Vagina (tissue), 2 donors: ENCODE results near the gene DIP2A. TPM values are rescaled to one million over a fixed set of nuclear protein-coding genes. Genes with fewer than 3 reads are reported as not detected.

Source experiments
- DNase-seq, 2 donors: peaks; one replicate each; pipeline ENCODE4 v3.0.0-alpha.2; 2017; ENCODE audit errors: extremely low spot score in 2 of 2
- H3K27ac ChIP-seq: fragments of 200-600 bp; sonication (generic); one replicate; pipeline ENCODE4 v1.5.1; 2019
- H3K27me3 ChIP-seq: fragments of 200-600 bp; sonication (generic); one replicate; pipeline ENCODE4 v1.5.1; 2019
- H3K36me3 ChIP-seq, 2 donors: fragments of 200-600 bp; sonication (generic); one replicate each; pipeline ENCODE4 v1.5.1; 2017 to 2019
- H3K4me1 ChIP-seq: fragments of 200-600 bp; sonication (generic); one replicate; pipeline ENCODE4 v1.5.1; 2019
- H3K4me3 ChIP-seq, 2 donors: fragments of 200-600 bp; sonication (generic); 1 replicate in 1 of 2; 2 replicates in 1 of 2; pipeline ENCODE4 v1.5.1; 2016 to 2019
- H3K9me3 ChIP-seq: fragments of 200-600 bp; sonication (generic); one replicate; pipeline ENCODE4 v1.5.1; 2019
- POLR2A ChIP-seq, 2 donors: fragments of 450-650 bp; IDR thresholded peaks; one replicate each; pipeline ENCODE4 v1.6.1; 2017; ENCODE audit warnings: antibody characterized with exemption in 2 of 2, mild to moderate bottlenecking in 2 of 2, moderate library complexity in 2 of 2
- POLR2AphosphoS5 ChIP-seq, 2 donors: sonication (generic); formaldehyde crosslinking; IDR thresholded peaks; one replicate each; pipeline ENCODE4 v1.9.0; 2017; ENCODE audit warnings: antibody characterized with exemption in 2 of 2, mild to moderate bottlenecking in 2 of 2, low read depth in 1 of 2; ENCODE audit not compliant: insufficient read depth in 1 of 2
- intact Hi-C: fragments of 100-400 bp; cut with DNase I; formaldehyde crosslinking; loops from one replicate; pipeline ENCODE4 v1.15.1; 2023
- total RNA-seq: library from RNA; depleted of rRNA; stranded (reverse); fragments of >200 nt; gene quantifications from one replicate; pipeline ENCODE4 v1.2.3, GENCODE V29; 2016
- TF ChIP-seq, protein P1 (sequence below), 3 experiments: fragments of 450-650 bp in 2 of 3; fragments of 200-600 bp in 1 of 3; sonication (generic) in 1 of 3; IDR thresholded peaks; one replicate each; pipeline ENCODE4 v1.5.1; 2017 to 2019; ENCODE audit warnings: antibody characterized with exemption in 3 of 3, mild to moderate bottlenecking in 2 of 3, moderate library complexity in 2 of 3

Gene DIP2A
- total RNA-seq, 1 donor from 2014 or later, result 46.2 TPM

DNA sequence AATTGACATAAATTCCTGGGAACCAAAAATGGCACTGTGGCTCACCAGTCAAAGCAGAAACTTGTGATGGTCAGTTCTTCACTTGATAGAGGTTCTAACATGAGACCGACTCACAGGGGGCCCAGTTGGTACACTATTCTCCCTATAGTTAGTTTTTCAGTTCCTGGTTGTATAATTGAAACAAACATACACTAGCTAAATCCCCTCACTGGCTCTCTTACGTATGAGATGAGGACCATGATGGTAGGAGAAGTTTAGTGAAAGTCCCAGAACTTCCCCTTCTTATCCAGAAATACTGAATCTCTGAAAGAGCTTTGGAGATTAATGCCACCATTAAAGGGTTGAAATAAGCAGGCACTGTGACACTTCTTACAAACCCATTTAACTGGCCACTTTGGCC is 148.9 kb downstream of the DIP2A start:
- no peak overlapping the region for H3K4me3 ChIP-seq
- no peaks in the 10 kb centered on the region for H3K9me3 ChIP-seq
- no peak for TF ChIP-seq POLR2AphosphoS5 (IDR thresholded peaks at IDR 0.05; ENCODE audit: insufficient read depth in 1 of 2, low read depth in 1 of 2)
- no peak for TF ChIP-seq POLR2A (IDR thresholded peaks at IDR 0.05)
- TF ChIP-seq, protein P1, sequence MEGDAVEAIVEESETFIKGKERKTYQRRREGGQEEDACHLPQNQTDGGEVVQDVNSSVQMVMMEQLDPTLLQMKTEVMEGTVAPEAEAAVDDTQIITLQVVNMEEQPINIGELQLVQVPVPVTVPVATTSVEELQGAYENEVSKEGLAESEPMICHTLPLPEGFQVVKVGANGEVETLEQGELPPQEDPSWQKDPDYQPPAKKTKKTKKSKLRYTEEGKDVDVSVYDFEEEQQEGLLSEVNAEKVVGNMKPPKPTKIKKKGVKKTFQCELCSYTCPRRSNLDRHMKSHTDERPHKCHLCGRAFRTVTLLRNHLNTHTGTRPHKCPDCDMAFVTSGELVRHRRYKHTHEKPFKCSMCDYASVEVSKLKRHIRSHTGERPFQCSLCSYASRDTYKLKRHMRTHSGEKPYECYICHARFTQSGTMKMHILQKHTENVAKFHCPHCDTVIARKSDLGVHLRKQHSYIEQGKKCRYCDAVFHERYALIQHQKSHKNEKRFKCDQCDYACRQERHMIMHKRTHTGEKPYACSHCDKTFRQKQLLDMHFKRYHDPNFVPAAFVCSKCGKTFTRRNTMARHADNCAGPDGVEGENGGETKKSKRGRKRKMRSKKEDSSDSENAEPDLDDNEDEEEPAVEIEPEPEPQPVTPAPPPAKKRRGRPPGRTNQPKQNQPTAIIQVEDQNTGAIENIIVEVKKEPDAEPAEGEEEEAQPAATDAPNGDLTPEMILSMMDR (IDR thresholded peaks at IDR 0.05), result no peak
- H3K27ac ChIP-seq, result no peak overlapping the region
- no peaks in the 10 kb centered on the region for H3K27me3 ChIP-seq
- no peaks in the 10 kb centered on the region for H3K4me1 ChIP-seq
- no peak for DNase-seq
- intact Hi-C loops, result no loop called here
- no peaks in the 10 kb centered on the region for H3K36me3 ChIP-seq

DNA sequence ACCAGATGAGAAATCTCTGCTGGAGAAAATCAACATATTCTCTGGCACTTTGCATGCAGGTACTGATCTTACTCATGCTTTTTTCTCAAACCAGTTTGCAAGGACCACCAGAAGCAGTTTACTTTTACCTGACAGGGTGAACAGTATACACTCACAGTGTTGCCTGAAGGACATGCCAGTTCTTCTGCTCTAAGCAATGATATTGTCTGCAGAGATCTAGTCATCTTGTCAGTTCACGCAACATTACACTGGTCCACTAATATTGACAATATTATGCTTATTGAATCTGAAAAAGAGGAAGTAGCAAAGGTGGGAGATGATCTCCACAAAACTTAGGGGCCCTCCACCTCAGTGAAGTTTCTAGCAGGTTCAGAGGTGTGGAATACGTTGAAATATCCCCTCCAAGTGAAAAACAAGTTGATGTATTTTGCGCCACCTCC is 150.0 kb downstream of the DIP2A start:
- Histone ChIP-seq H3K27ac (no peak overlapping the region), H3K27me3 (no peaks in the 10 kb centered on the region), H3K9me3 (no peaks in the 10 kb centered on the region), H3K4me1 (no peaks in the 10 kb centered on the region), H3K36me3 (no peaks in the 10 kb centered on the region), H3K4me3 (no peak overlapping the region)
- intact Hi-C loops, result no loop called here
- TF ChIP-seq, protein P1 (IDR thresholded peaks at IDR 0.05), result no peak
- no peak for TF ChIP-seq POLR2A (IDR thresholded peaks at IDR 0.05)
- no peak for DNase-seq

DNA sequence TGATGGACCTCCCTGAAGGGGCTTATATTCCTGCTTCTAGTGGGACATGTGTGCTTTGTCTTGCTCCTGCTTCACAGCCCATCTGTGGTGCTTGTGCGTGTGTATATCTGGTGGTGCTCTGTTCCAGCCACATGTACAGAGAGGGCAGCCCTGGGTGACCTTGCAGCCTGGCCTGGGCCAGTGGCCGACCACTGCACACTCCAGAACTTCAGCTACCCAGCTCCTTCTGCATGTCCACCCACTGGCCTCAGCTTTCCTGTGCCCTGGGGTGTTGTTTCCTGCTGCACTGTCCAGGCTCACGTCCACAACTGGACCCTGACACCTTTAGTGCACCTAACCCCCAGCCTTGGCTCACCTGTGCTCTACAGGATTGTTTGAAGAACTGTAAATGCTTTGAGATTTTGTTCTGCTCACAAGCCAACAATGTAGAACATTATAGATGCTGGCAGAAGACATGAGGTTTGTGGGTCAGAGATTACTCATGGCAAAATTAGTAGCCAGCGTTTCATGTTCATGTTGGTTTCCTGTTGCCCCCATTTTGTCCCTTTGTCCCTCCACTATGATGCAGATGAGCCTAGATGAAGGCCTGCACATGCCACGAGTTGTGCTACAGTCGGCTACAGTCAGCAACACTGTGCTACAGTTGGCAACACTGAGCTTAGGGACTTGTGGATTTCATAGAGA is 151.5 kb downstream of the DIP2A start:
- no peaks in the 10 kb centered on the region for H3K9me3 ChIP-seq
- no peak overlapping the region for H3K27ac ChIP-seq
- TF ChIP-seq, protein P1 (IDR thresholded peaks at IDR 0.05), result no peak
- no peak for TF ChIP-seq POLR2A (IDR thresholded peaks at IDR 0.05)
- no peak for TF ChIP-seq POLR2AphosphoS5 (IDR thresholded peaks at IDR 0.05; ENCODE audit: insufficient read depth in 1 of 2, low read depth in 1 of 2)
- no peaks in the 10 kb centered on the region for H3K4me1 ChIP-seq
- H3K27me3 ChIP-seq, result no peaks in the 10 kb centered on the region
- no peaks in the 10 kb centered on the region for H3K36me3 ChIP-seq
- DNase-seq, result no peak
- intact Hi-C loops, result no loop called here
- no peak overlapping the region for H3K4me3 ChIP-seq

DNA sequence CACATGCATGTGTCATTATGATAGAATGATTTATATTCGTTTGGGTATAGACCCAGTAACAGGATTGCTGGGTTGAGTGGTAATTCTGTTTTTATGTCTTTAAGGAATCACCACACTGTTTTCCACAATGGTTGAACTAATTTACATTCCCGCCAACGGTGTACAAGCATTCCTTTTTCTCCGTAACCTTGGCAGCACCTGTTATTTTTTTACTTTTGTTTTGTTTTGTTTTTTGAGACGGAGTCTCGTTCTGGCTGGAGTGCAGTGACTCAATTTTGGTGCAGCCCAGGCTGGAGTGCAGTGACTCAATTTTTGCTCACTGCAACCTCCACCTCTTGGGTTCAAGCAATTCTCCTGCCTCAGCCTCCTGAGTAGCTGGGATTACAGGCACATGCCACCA is 154.7 kb downstream of the DIP2A start:
- Histone ChIP-seq H3K27ac (no peak overlapping the region), H3K36me3 (no peaks in the 10 kb centered on the region), H3K4me1 (no peaks in the 10 kb centered on the region), H3K4me3 (no peak overlapping the region), H3K27me3 (no peaks in the 10 kb centered on the region), H3K9me3 (no peaks in the 10 kb centered on the region)
- intact Hi-C loops, result no loop called here
- DNase-seq, result no peak
- TF ChIP-seq POLR2AphosphoS5 (IDR thresholded peaks at IDR 0.05; ENCODE audit: insufficient read depth in 1 of 2, low read depth in 1 of 2) (no peak), POLR2A (IDR thresholded peaks at IDR 0.05) (no peak)
- TF ChIP-seq, protein P1 (IDR thresholded peaks at IDR 0.05), result no peak

DNA sequence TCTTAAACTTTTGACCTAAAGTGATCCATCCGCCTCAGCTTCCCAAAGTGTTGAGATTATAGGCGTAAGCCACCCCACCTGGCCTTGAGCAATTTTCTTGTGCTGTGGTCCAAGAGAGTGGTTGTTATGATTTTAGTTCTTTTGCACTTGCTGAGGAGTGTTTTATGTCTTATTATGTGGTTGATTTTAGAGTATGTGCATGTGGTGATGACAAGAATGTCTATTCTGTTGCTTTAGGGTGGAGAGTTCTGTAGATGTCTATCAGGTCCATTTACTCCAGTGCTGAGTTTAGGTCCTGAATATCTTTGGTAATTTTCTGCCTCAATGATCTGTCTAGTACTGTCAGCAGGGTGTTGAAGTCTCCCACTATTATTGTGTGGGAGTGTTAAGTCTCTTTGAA is 157.4 kb downstream of the DIP2A start:
- Histone ChIP-seq H3K36me3 (no peaks in the 10 kb centered on the region), H3K27me3 (no peaks in the 10 kb centered on the region), H3K4me1 (no peaks in the 10 kb centered on the region), H3K4me3 (no peak overlapping the region), H3K9me3 (no peaks in the 10 kb centered on the region), H3K27ac (no peak overlapping the region)
- TF ChIP-seq POLR2A (IDR thresholded peaks at IDR 0.05), result no peak
- TF ChIP-seq POLR2AphosphoS5 (IDR thresholded peaks at IDR 0.05; ENCODE audit: insufficient read depth in 1 of 2, low read depth in 1 of 2), result no peak
- TF ChIP-seq, protein P1 (IDR thresholded peaks at IDR 0.05), result no peak
- no peak for DNase-seq
- intact Hi-C loops, result no loop called here
